Suprapubic skin (tissue), 4 donors: Measurements from ENCODE around the gene ZBTB8A. TPM values are rescaled to one million over a fixed set of nuclear protein-coding genes. Genes with fewer than 3 reads are reported as not detected.
"Not testable (repeated sequence)": the region's sequence is repeated elsewhere in the genome, so short reads cannot be mapped to it uniquely, and the experiment has no call there.

Experiments
- DNase-seq, 2 donors: peaks; one replicate each; pipeline ENCODE4 v3.0.0-alpha.2; 2019; ENCODE audit warnings: low spot score in 2 of 2
- H3K27ac ChIP-seq: fragments of 200-600 bp; sonication (generic); one replicate; pipeline ENCODE4 v1.5.1; 2019
- H3K27me3 ChIP-seq: fragments of 200-600 bp; sonication (generic); one replicate; pipeline ENCODE4 v1.5.1; 2019
- H3K36me3 ChIP-seq: fragments of 200-600 bp; sonication (generic); one replicate; pipeline ENCODE4 v1.5.1; 2019
- H3K4me1 ChIP-seq: fragments of 200-600 bp; sonication (generic); one replicate; pipeline ENCODE4 v1.5.1; 2019
- H3K4me3 ChIP-seq: fragments of 200-600 bp; sonication (generic); one replicate; pipeline ENCODE4 v1.5.1; 2019; ENCODE audit warnings: mild to moderate bottlenecking
- H3K9me3 ChIP-seq: fragments of 200-600 bp; sonication (generic); one replicate; pipeline ENCODE4 v1.5.1; 2019
- EP300 ChIP-seq: sonication (generic); formaldehyde crosslinking; IDR thresholded peaks from one replicate; pipeline ENCODE4 v1.6.1; 2017; ENCODE audit warnings: antibody characterized with exemption
- POLR2A ChIP-seq, 2 donors: fragments of 450-650 bp; IDR thresholded peaks; one replicate each; pipeline ENCODE4 v1.6.1; 2017; ENCODE audit warnings: antibody characterized with exemption in 2 of 2, mild to moderate bottlenecking in 2 of 2, moderate library complexity in 2 of 2
- POLR2AphosphoS5 ChIP-seq, 3 donors: sonication (generic); formaldehyde crosslinking; IDR thresholded peaks; one replicate each; pipeline ENCODE4 v1.6.1; 2017; ENCODE audit warnings: antibody characterized with exemption in 3 of 3
- WGBS: methylation state at CpG from one replicate; pipeline ENCODE4 v1.1.5; 2018; 5-methylcytosine and 5-hydroxymethylcytosine counted together
- total RNA-seq, 4 donors: library from RNA; depleted of rRNA; stranded (reverse); fragments of >200 nt; gene quantifications; one replicate each; pipeline ENCODE4 v1.1.0, GENCODE V29; 2016
- TF ChIP-seq, protein P1 (sequence below), 2 donors: fragments of 200-600 bp in 1 of 2; fragments of 450-650 bp in 1 of 2; sonication (generic) in 1 of 2; IDR thresholded peaks; one replicate each; pipeline ENCODE4 v1.5.1; 2016 to 2019; ENCODE audit warnings: antibody characterized with exemption in 2 of 2, mild to moderate bottlenecking in 1 of 2, moderate library complexity in 1 of 2

ZBTB8A gene
- total RNA-seq, 4 donors from 2014 or later, result 2.3 to 3.4 (median 3.1) TPM

DNA sequence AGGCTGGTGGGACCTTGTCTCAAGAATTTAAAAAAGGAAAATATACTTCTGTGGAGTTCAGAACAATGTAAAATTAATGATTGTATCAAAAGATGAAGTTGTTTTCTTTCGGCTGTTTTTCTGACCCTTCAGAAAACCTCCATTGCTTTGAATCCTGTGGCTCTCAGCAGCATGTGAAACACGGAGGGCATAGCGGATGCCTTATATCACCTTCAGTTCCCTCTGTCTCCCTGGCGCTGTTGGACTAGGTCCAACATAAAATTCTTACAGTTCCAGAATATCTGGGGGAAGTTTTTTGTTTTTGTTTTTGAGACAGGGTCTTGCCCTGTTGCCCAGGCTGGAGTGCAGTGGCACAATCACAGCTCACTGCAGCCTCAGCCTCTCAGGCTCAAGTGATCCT lies 7.4 kb downstream of the ZBTB8A start:
- Histone ChIP-seq H3K27me3 (no peaks in the 10 kb centered on the region), H3K27ac (no peak overlapping the region), H3K4me3 (no peak overlapping the region), H3K4me1 (no peaks in the 10 kb centered on the region), H3K36me3 (no peaks in the 10 kb centered on the region), H3K9me3 (no peaks in the 10 kb centered on the region)
- DNase-seq, result no peak
- 83% methylated on average over 4 of the region's 4 CpGs for whole genome bisulfite sequencing
- TF ChIP-seq EP300 (no peak), POLR2AphosphoS5 (IDR thresholded peaks at IDR 0.05) (no peak), POLR2A (IDR thresholded peaks at IDR 0.05) (no peak)
- TF ChIP-seq, protein P1, sequence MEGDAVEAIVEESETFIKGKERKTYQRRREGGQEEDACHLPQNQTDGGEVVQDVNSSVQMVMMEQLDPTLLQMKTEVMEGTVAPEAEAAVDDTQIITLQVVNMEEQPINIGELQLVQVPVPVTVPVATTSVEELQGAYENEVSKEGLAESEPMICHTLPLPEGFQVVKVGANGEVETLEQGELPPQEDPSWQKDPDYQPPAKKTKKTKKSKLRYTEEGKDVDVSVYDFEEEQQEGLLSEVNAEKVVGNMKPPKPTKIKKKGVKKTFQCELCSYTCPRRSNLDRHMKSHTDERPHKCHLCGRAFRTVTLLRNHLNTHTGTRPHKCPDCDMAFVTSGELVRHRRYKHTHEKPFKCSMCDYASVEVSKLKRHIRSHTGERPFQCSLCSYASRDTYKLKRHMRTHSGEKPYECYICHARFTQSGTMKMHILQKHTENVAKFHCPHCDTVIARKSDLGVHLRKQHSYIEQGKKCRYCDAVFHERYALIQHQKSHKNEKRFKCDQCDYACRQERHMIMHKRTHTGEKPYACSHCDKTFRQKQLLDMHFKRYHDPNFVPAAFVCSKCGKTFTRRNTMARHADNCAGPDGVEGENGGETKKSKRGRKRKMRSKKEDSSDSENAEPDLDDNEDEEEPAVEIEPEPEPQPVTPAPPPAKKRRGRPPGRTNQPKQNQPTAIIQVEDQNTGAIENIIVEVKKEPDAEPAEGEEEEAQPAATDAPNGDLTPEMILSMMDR (IDR thresholded peaks at IDR 0.05), result no peak

- WGBS, result 95% methylated on average over 3 of the region's 3 CpGs
- Histone ChIP-seq H3K4me1 (no peaks in the 10 kb centered on the region), H3K4me3 (no peak overlapping the region), H3K36me3 (peaks cover 1% of the 10 kb centered on the region), H3K27me3 (no peaks in the 10 kb centered on the region), H3K9me3 (no peaks in the 10 kb centered on the region), H3K27ac (no peak overlapping the region)
- DNase-seq, result no peak
- TF ChIP-seq, protein P1 (IDR thresholded peaks at IDR 0.05), result no peak
- TF ChIP-seq EP300, result no peak
- TF ChIP-seq POLR2AphosphoS5 (IDR thresholded peaks at IDR 0.05), result no peak
- TF ChIP-seq POLR2A (IDR thresholded peaks at IDR 0.05), result no peak
Measured at GRCh38 chr1:32549616-32550015, 10.4 kb downstream of the ZBTB8A start.

- no peak overlapping the region for H3K27ac ChIP-seq
- TF ChIP-seq, protein P1 (IDR thresholded peaks at IDR 0.05), result no peak
- TF ChIP-seq POLR2AphosphoS5 (IDR thresholded peaks at IDR 0.05), result no peak
- TF ChIP-seq POLR2A (IDR thresholded peaks at IDR 0.05), result no peak
- TF ChIP-seq EP300, result no peak
- no peak for DNase-seq
- no peaks in the 10 kb centered on the region for H3K9me3 ChIP-seq
- WGBS, result 96% methylated on average over 3 of the region's 3 CpGs
- no peaks in the 10 kb centered on the region for H3K27me3 ChIP-seq
- no peak overlapping the region for H3K4me3 ChIP-seq
- peaks cover 21% of the 10 kb centered on the region for H3K36me3 ChIP-seq
- no peaks in the 10 kb centered on the region for H3K4me1 ChIP-seq
Measured at GRCh38 chr1:32554288-32554687, 15.1 kb downstream of the ZBTB8A start.

GRCh38 chr1:32557035-32557434 lies 17.8 kb downstream of the ZBTB8A start:
- not testable (repeated sequence) for H3K4me3 ChIP-seq, DNase-seq, H3K4me1 ChIP-seq, H3K9me3 ChIP-seq, H3K27me3 ChIP-seq, H3K27ac ChIP-seq
- 98% methylated on average over 5 of the region's 5 CpGs for WGBS
- peaks cover 28% of the 10 kb centered on the region for H3K36me3 ChIP-seq

DNA sequence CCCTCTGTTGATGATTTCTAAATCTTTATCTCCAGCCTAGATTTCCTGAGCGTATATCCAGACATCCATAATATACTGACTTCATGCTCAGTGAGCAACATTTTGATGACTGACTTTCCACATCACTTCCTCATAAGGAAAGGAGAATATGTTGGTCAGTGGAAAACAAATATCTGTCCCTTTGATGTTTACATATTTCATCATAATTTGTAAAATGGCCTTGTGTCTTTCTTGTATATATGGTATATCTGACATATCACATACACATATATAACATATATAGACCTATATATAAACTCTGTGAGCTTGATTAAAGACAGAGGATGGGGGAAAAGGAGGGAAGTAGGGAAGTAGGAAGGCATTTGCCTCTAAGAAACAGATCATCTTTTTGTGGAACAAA lies 18.6 kb downstream of the ZBTB8A start:
- H3K27me3 ChIP-seq, result no peaks in the 10 kb centered on the region
- no peaks in the 10 kb centered on the region for H3K4me1 ChIP-seq
- H3K4me3 ChIP-seq, result no peak overlapping the region
- H3K36me3 ChIP-seq, result peaks cover 28% of the 10 kb centered on the region
- 97% methylated on average over 1 of the region's 1 CpG for WGBS
- H3K9me3 ChIP-seq, result no peaks in the 10 kb centered on the region
- no peak for DNase-seq
- TF ChIP-seq POLR2AphosphoS5 (IDR thresholded peaks at IDR 0.05), result no peak
- TF ChIP-seq EP300, result no peak
- TF ChIP-seq, protein P1 (IDR thresholded peaks at IDR 0.05), result no peak
- TF ChIP-seq POLR2A (IDR thresholded peaks at IDR 0.05), result no peak
- no peak overlapping the region for H3K27ac ChIP-seq

- no peak overlapping the region for H3K27ac ChIP-seq
- no peak for TF ChIP-seq EP300
- TF ChIP-seq POLR2A (IDR thresholded peaks at IDR 0.05), result no peak
- no peak for TF ChIP-seq POLR2AphosphoS5 (IDR thresholded peaks at IDR 0.05)
- TF ChIP-seq, protein P1 (IDR thresholded peaks at IDR 0.05), result no peak
- no peak for DNase-seq
- H3K4me1 ChIP-seq, result no peaks in the 10 kb centered on the region
- no peaks in the 10 kb centered on the region for H3K27me3 ChIP-seq
- peaks cover 3% of the 10 kb centered on the region for H3K36me3 ChIP-seq
- WGBS, result 70% methylated on average over 2 of the region's 2 CpGs
- no peak overlapping the region for H3K4me3 ChIP-seq
- no peaks in the 10 kb centered on the region for H3K9me3 ChIP-seq
Measured at GRCh38 chr1:32568929-32569328, 29.7 kb downstream of the ZBTB8A start.
